Endothelial cell of umbilical vein (primary cell): ENCODE data around the gene APOL4. TPM values are rescaled to one million over a fixed set of nuclear protein-coding genes. Genes with fewer than 3 reads are reported as not detected.

Experiments
- BruUV-seq: library from RNA; stranded (reverse); fragments of 400-500 nt; replicated peaks from 2 replicates; lab custom pipeline; 2021; lab: Mats Ljungman, UMichigan
- CTCF ChIA-PET: fragments of 300-600, 350-600 bp; sonication (Branson Sonifier 250); formaldehyde crosslinking; loops from one replicate; lab custom pipeline; 2021; ENCODE audit warnings: antibody characterized with exemption, inconsistent platforms; lab: Charles Lee
- POLR2A ChIA-PET: fragments of 300-600, 350-600 bp; sonication (Branson Sonifier 250); formaldehyde crosslinking; loops from one replicate; lab custom pipeline; 2021; ENCODE audit warnings: antibody characterized with exemption, inconsistent platforms; lab: Charles Lee
- DNase-seq: peaks from one replicate; pipeline ENCODE4 v3.0.0-alpha.2; 2011; ENCODE audit warnings: low read depth, low spot score
- FAIRE-seq: peaks from 2 replicates; lab custom pipeline; 2011; peaks lifted over from hg19 to GRCh38; lab: Jason Lieb, UNC
- H2AFZ ChIP-seq: 2 replicates; pipeline ENCODE4 v1.6.0; 2012; ENCODE audit warnings: low read depth, low read length, control low read depth, inconsistent platforms
- H3K27ac ChIP-seq: 2 replicates; pipeline ENCODE4 v1.5.1; 2011; ENCODE audit warnings: low read depth, mild to moderate bottlenecking, control low read depth, low read length, moderate library complexity; ENCODE audit not compliant: insufficient read depth
- H3K27me3 ChIP-seq, 2 experiments: 2 replicates each; pipeline versions ENCODE4 v1.6.0 to v1.6.1; 2011; ENCODE audit warnings: low read length in 2 of 2, mixed read lengths in 1 of 2; ENCODE audit not compliant: control insufficient read depth in 2 of 2, insufficient read depth in 2 of 2
- H3K36me3 ChIP-seq, 2 experiments: 2 replicates in 1 of 2; 3 replicates in 1 of 2; pipeline ENCODE4 v1.5.1; 2011; ENCODE audit warnings: low read length in 2 of 2, mild to moderate bottlenecking in 1 of 2, moderate library complexity in 1 of 2; ENCODE audit not compliant: control insufficient read depth in 2 of 2, insufficient read depth in 2 of 2; ENCODE audit errors: extremely low read depth in 1 of 2
- H3K4me1 ChIP-seq: 3 replicates; pipeline ENCODE4 v1.5.1; 2011; ENCODE audit warnings: mild to moderate bottlenecking, low read length; ENCODE audit not compliant: control insufficient read depth, insufficient read depth; ENCODE audit errors: extremely low read depth
- H3K4me2 ChIP-seq: 2 replicates; pipeline ENCODE4 v1.6.1; 2011; ENCODE audit warnings: low read length, control low read depth, mixed read lengths; ENCODE audit not compliant: insufficient read depth
- H3K4me3 ChIP-seq, 3 experiments: fragments of 200-600 bp in 1 of 3; sonication (generic), shearing (Covaris generic) in 1 of 3; replicated peaks in 1 of 3; 2 replicates each; pipeline ENCODE4 v1.5.1; 2011 to 2016; ENCODE audit warnings: control low read depth in 3 of 3, low read length in 3 of 3, mild to moderate bottlenecking in 2 of 3, inconsistent platforms in 1 of 3, low read depth in 1 of 3, moderate library complexity in 1 of 3; ENCODE audit not compliant: insufficient read depth in 1 of 3
- H3K79me2 ChIP-seq: 2 replicates; pipeline ENCODE4 v1.6.0; 2012; ENCODE audit warnings: low read length, inconsistent platforms; ENCODE audit not compliant: control insufficient read depth, insufficient read depth
- H3K9ac ChIP-seq: replicated peaks from 2 replicates; pipeline ENCODE3; 2011; ENCODE audit warnings: low read length, control low read depth; ENCODE audit not compliant: insufficient read depth; ENCODE audit errors: extremely low read depth
- H3K9me1 ChIP-seq: replicated peaks from 3 replicates; pipeline ENCODE4 v1.6.0; 2011; ENCODE audit warnings: mild to moderate bottlenecking, low read length; ENCODE audit not compliant: control insufficient read depth, insufficient read depth; ENCODE audit errors: extremely low read depth
- H3K9me3 ChIP-seq: replicated peaks from 2 replicates; pipeline ENCODE4 v1.5.1; 2012; ENCODE audit warnings: low read length, inconsistent platforms; ENCODE audit not compliant: control insufficient read depth, insufficient read depth
- H4K20me1 ChIP-seq: replicated peaks from 2 replicates; pipeline ENCODE3; 2011; ENCODE audit warnings: mild to moderate bottlenecking, low read length; ENCODE audit not compliant: control insufficient read depth, insufficient read depth; ENCODE audit errors: extremely low read depth
- CTCF ChIP-seq, 2 donors: IDR thresholded peaks; 1 replicate in 1 of 2; 2 replicates in 1 of 2; pipeline ENCODE4 v1.5.1; 2011; ENCODE audit warnings: low read length in 2 of 2, mild to moderate bottlenecking in 2 of 2, moderate library complexity in 2 of 2, control low read depth in 1 of 2, inconsistent platforms in 1 of 2, low read depth in 1 of 2; ENCODE audit not compliant: insufficient read depth in 1 of 2; ENCODE audit errors: extremely low read depth in 1 of 2
- EZH2 ChIP-seq: IDR thresholded peaks from 2 replicates; pipeline ENCODE4 v1.6.1; 2012; ENCODE audit warnings: borderline replicate concordance, low read depth, mild to moderate bottlenecking, moderate library complexity, low read length, inconsistent platforms; ENCODE audit not compliant: severe bottlenecking
- FOS ChIP-seq: IDR thresholded peaks from 2 replicates; pipeline ENCODE4 v1.6.1; 2011; ENCODE audit warnings: mild to moderate bottlenecking, low read length, moderate library complexity, borderline replicate concordance; ENCODE audit not compliant: insufficient read depth
- GATA2 ChIP-seq: IDR thresholded peaks from 2 replicates; pipeline ENCODE4 v1.7.0; 2011; ENCODE audit warnings: low read depth, mild to moderate bottlenecking, moderate library complexity, mixed read lengths, low read length; ENCODE audit not compliant: insufficient read length, insufficient read depth
- JUN ChIP-seq: IDR thresholded peaks from 2 replicates; pipeline ENCODE4 v1.6.1; 2011; ENCODE audit warnings: borderline replicate concordance, low read depth; ENCODE audit not compliant: insufficient read length, insufficient read depth
- MAX ChIP-seq: IDR thresholded peaks from 2 replicates; pipeline ENCODE4 v1.6.1; 2011; ENCODE audit not compliant: insufficient read depth, insufficient read length
- MYC ChIP-seq: IDR thresholded peaks from one replicate; pipeline ENCODE4 v1.6.1; 2011; ENCODE audit warnings: mild to moderate bottlenecking, low read depth, low read length
- POLR2A ChIP-seq: IDR thresholded peaks from 2 replicates; pipeline ENCODE4 v1.6.1; 2012; ENCODE audit warnings: low read depth, mild to moderate bottlenecking, control low read depth, low read length
- POLR2AphosphoS5 ChIP-seq: IDR thresholded peaks from 2 replicates; pipeline ENCODE4 v1.6.1; 2012; ENCODE audit warnings: low read depth, mild to moderate bottlenecking, control low read depth, low read length, moderate library complexity; ENCODE audit not compliant: insufficient read depth
- dilution Hi-C: fragments of 300-500 bp; cut with MboI; formaldehyde crosslinking; loops from one replicate; pipeline ENCODE4 v1.15.0; 2019; ENCODE audit warnings: low sequenced_read_pairs; ENCODE audit not compliant: extremely low pct_ligation_motif_present
- intact Hi-C: fragments of 100-400 bp; cut with micrococcal nuclease; formaldehyde crosslinking; loops from one replicate; pipeline ENCODE4 v1.10.0; 2022
- polyA plus RNA-seq, 4 experiments: library from polyadenylated mRNA; depleted of rRNA in 3 of 4; stranded (reverse) in 3 of 4; unstranded in 1 of 4; fragments of >200 nt; gene quantifications; 2 replicates each; pipeline versions ENCODE4 v1.2.1 to v1.2.3, GENCODE V29; 2011 to 2012; ENCODE audit warnings: missing spikeins in 1 of 4
- total RNA-seq: library from RNA; stranded (reverse); gene quantifications from 2 replicates; pipeline ENCODE4 v1.2.3, GENCODE V29; 2021

The APOL4 gene
- total and polyA plus RNA-seq, 2 donors (not counting 3 experiments of a cell fraction or from before 2014, with no cell fraction given): 0.33 to 0.97 TPM

GRCh38 chr22:36211237-36211861 is 9.7 kb upstream of the APOL4 start:
- peak; percentile 53 for FAIRE-seq
- no peak for TF ChIP-seq POLR2A
- TF ChIP-seq MAX: no peak
- TF ChIP-seq EZH2: no peak
- no peak for TF ChIP-seq CTCF (IDR thresholded peaks at IDR 0.05; ENCODE audit: extremely low read depth in 1 of 2, insufficient read depth in 1 of 2, low read depth in 1 of 2, low read length in 2 of 2)
- no peak for TF ChIP-seq JUN
- TF ChIP-seq FOS: no peak
- no peak for TF ChIP-seq POLR2AphosphoS5
- TF ChIP-seq GATA2: no peak
- TF ChIP-seq MYC: no peak
- H3K9me3 ChIP-seq: no peaks in the 10 kb centered on the region
- no peak overlapping the region for H3K27ac ChIP-seq
- dilution Hi-C loops: no loop called here
- peak; percentile 42 for DNase-seq
- no peak overlapping the region for H3K9ac ChIP-seq
- H3K4me1 ChIP-seq: no peaks in the 10 kb centered on the region
- H4K20me1 ChIP-seq: no peaks in the 10 kb centered on the region
- no peak overlapping the region for H3K4me2 ChIP-seq
- intact Hi-C loops: no loop called here
- CTCF ChIA-PET: interaction anchor here (0.6 to 2.6 kb wide), 6 partner anchors 9 to 66 kb away, joined by 3 to 9 read pairs (median 4); partner anchors contain the start of genes APOL2 and APOL4
- H3K9me1 ChIP-seq: no peaks in the 10 kb centered on the region
- H3K4me3 ChIP-seq: no peak overlapping the region
- peaks cover 31 to 41% of the 10 kb centered on the region in 2 experiments for H3K27me3 ChIP-seq
- H2AFZ ChIP-seq: no peak overlapping the region
- no TSS peak for BruUV-seq
- POLR2A ChIA-PET: no interaction called here
- no peaks in the 10 kb centered on the region for H3K79me2 ChIP-seq
- no peaks in the 10 kb centered on the region for H3K36me3 ChIP-seq
